ENCODE measurements around the gene ZNF672.
"Not testable (repeated sequence)": the region's sequence is repeated elsewhere in the genome, so short reads cannot be mapped to it uniquely, and the experiment has no call there.

The ZNF672 gene

GRCh38 chr1:248837781-248838356 lies at the start of gene ZNF672:
Gene ZNF672, plus strand, starts transcription at chr1:248838224. Its CDS starts 9,051 bp downstream, at chr1:248847275.
- DNase-seq (ENCODE audit: low spot score) = peak; percentile 99

GRCh38 chr1:248788327-248788726 lies 49.7 kb upstream of the ZNF672 start:
- DNase-seq (ENCODE audit: low spot score) = no peak

GRCh38 chr1:248789337-248789736 lies 48.7 kb upstream of the ZNF672 start:
- not testable (repeated sequence) for DNase-seq (ENCODE audit: low spot score)

- DNase-seq (ENCODE audit: low spot score) = no peak
Measured at GRCh38 chr1:248790456-248790855, 47.6 kb upstream of the ZNF672 start.

GRCh38 chr1:248791010-248791409 lies 47.0 kb upstream of the ZNF672 start:
- no peak for DNase-seq (ENCODE audit: low spot score)

- DNase-seq (ENCODE audit: low spot score) = no peak
Measured at GRCh38 chr1:248792342-248792741, 45.7 kb upstream of the ZNF672 start.

GRCh38 chr1:248793592-248793991 lies 44.4 kb upstream of the ZNF672 start:
- no peak for DNase-seq (ENCODE audit: low spot score)

GRCh38 chr1:248794663-248795062 lies 43.4 kb upstream of the ZNF672 start:
- DNase-seq (ENCODE audit: low spot score) = not testable (repeated sequence)

- DNase-seq (ENCODE audit: low spot score) = peak; percentile 24
Measured at GRCh38 chr1:248798791-248799190, 39.2 kb upstream of the ZNF672 start.

- DNase-seq (ENCODE audit: low spot score) = no peak
Measured at GRCh38 chr1:248800459-248800858, 37.6 kb upstream of the ZNF672 start.

GRCh38 chr1:248802454-248802853 lies 35.6 kb upstream of the ZNF672 start:
- no peak for DNase-seq (ENCODE audit: low spot score)

- not testable (repeated sequence) for DNase-seq (ENCODE audit: low spot score)
Measured at GRCh38 chr1:248803501-248803900, 34.5 kb upstream of the ZNF672 start.

- no peak for DNase-seq (ENCODE audit: low spot score)
Measured at GRCh38 chr1:248804771-248805681, 33.0 kb upstream of the ZNF672 start.

- no peak for DNase-seq (ENCODE audit: low spot score)
Measured at GRCh38 chr1:248805876-248806275, 32.1 kb upstream of the ZNF672 start.

- DNase-seq (ENCODE audit: low spot score) = peak; percentile 65
Measured at GRCh38 chr1:248807067-248807737, 30.8 kb upstream of the ZNF672 start.

- no peak for DNase-seq (ENCODE audit: low spot score)
Measured at GRCh38 chr1:248808876-248809275, 29.1 kb upstream of the ZNF672 start.

- no peak for DNase-seq (ENCODE audit: low spot score)
Measured at GRCh38 chr1:248810000-248810726, 27.9 kb upstream of the ZNF672 start.

- DNase-seq (ENCODE audit: low spot score) = no peak
Measured at GRCh38 chr1:248810727-248811513, 27.1 kb upstream of the ZNF672 start.

GRCh38 chr1:248811514-248812490 lies 26.2 kb upstream of the ZNF672 start:
- peak; percentile 31 for DNase-seq (ENCODE audit: low spot score)
